GM13977 (cell line): ENCODE results near the gene PRR14.

Source experiments
- DNase-seq: peaks from one replicate; pipeline ENCODE4 v3.0.0; 2012; ENCODE audit warnings: low spot score
- CTCF ChIP-seq: IDR thresholded peaks from 2 replicates; pipeline ENCODE4 v1.5.1; 2012; ENCODE audit warnings: mild to moderate bottlenecking, control low read depth; ENCODE audit not compliant: insufficient read depth; ENCODE audit errors: extremely low read depth, missing control alignments
- in situ Hi-C: fragments of 300-500 bp; cut with MboI; formaldehyde crosslinking; loops from one replicate; pipeline ENCODE4 v1.12.0; 2022; ENCODE audit warnings: low sequenced_read_pairs, low pct_unique_long_range_greater_than_20kb, mixed read lengths, inconsistent platforms; ENCODE audit not compliant: unreplicated experiment

PRR14 gene

GRCh38 chr16:30650369-30651123 is at the start of gene PRR14:
TSS of gene PRR14 (plus strand) at chr16:30650960. CDS start at chr16:30651646, 686 bp downstream.
- DNase-seq = peak; percentile 95
- TF ChIP-seq CTCF = no peak
- in situ Hi-C loops = no loop called here

DNA sequence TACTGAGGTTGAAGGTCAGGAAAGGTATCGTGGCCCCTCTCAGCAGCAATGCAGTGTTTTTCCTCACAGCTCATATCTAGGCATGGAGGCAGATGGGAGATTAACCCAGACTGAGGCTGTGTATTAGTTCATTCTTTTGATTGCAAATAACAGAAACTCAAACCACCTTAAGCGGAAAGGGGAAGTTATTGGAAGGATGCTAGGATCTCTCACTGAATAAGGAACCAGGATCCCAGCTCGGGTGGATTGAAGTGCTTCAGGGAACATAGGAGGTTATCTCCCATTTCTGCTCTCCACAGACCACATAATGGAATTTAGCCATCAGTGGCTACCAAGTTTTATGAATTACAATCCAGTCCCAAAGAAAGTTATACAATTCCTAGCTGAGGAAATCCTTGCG is 48.8 kb upstream of the PRR14 start:
- no peak for TF ChIP-seq CTCF
- no peak for DNase-seq
- in situ Hi-C loops = loop anchor here (10.0 to 25.0 kb wide), 2 partner anchors 167 to 490 kb away; partner anchors contain the start of genes DCTPP1, GDPD3 and MAPK3

GRCh38 chr16:30602616-30603277 is 48.0 kb upstream of the PRR14 start:
- in situ Hi-C loops = loop anchor here (10.0 to 25.0 kb wide), 2 partner anchors 168 to 490 kb away; partner anchors contain the start of genes DCTPP1, GDPD3 and MAPK3
- no peak for TF ChIP-seq CTCF
- no peak for DNase-seq

DNA sequence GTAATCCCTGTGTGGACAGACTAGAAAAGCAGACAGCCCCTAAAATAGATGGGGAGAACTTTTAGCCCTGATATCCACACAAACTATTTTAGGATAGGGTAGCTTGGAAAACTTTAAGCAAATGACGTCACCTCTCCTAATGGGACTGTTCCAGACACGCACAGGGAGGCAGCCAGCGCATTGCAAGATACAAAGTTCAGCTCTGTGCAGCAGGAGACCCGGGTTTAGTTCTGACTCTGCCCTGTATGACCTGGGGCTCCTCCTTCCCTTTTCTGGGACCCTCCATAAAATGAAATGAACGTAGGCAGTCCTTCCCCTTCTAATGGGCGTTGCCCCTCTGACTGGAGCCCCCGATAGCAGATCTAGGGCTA is 46.8 kb upstream of the PRR14 start:
- TF ChIP-seq CTCF = no peak

GRCh38 chr16:30604316-30604947 is 46.3 kb upstream of the PRR14 start:
- TF ChIP-seq CTCF = no peak
- DNase-seq = no peak
- in situ Hi-C loops = loop anchor here (10.0 to 25.0 kb wide), 2 partner anchors 170 to 492 kb away; partner anchors contain the start of genes DCTPP1, GDPD3 and MAPK3

More for the DNA sequence above, 46.8 kb upstream of the PRR14 start:
- in situ Hi-C loops = loop anchor here (10.0 to 25.0 kb wide), 2 partner anchors 169 to 492 kb away; partner anchors contain the start of genes DCTPP1, GDPD3 and MAPK3
- no peak for DNase-seq

DNA sequence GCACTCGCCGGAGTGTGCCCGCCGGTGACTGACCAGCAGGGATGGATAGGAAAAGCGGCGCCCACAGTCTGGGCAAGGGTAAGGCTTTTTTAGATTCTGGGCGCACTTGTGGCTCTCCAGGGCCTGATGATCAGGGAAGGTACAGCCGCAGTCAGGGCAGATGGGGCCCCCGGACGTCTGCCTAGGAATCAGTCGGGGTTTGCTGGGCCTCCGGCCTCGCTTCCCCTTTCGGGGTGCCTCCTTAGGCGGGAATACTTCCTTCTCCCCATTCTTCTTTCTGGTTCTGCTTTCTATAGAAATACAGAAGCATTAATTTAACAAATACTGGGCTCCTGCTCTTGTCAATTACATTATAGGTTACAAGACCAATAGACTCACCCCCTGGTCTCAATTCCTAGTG is 45.6 kb upstream of the PRR14 start:
- no peak for TF ChIP-seq CTCF
- DNase-seq = no peak
- in situ Hi-C loops = loop anchor here (10.0 to 25.0 kb wide), 2 partner anchors 170 to 493 kb away; partner anchors contain the start of genes DCTPP1, GDPD3 and MAPK3
